Nephron (organoid): Measurements from ENCODE around the gene YPEL4.

Source experiments
- H3K27ac Mint-ChIP-seq, 3 experiments: 2 replicates each; pipeline ENCODE4 v1.8.0; 2020; ENCODE audit warnings: mixed read lengths in 3 of 3, mild to moderate bottlenecking in 2 of 3, moderate library complexity in 1 of 3
- H3K27me3 Mint-ChIP-seq: 2 replicates; pipeline ENCODE4 v1.8.0; 2021; ENCODE audit warnings: low read depth, mild to moderate bottlenecking, moderate library complexity, mixed read lengths
- H3K36me3 Mint-ChIP-seq: 2 replicates; pipeline ENCODE4 v1.8.0; 2020; ENCODE audit warnings: low read depth, mixed read lengths
- H3K4me1 Mint-ChIP-seq: 2 replicates; pipeline ENCODE4 v1.8.0; 2020; ENCODE audit warnings: mixed read lengths
- H3K4me3 Mint-ChIP-seq, 3 experiments: 2 replicates each; pipeline ENCODE4 v1.8.0; 2020; ENCODE audit warnings: mild to moderate bottlenecking in 3 of 3, mixed read lengths in 3 of 3, moderate library complexity in 2 of 3
- H3K9me3 Mint-ChIP-seq: 2 replicates; pipeline ENCODE4 v1.8.0; 2020; ENCODE audit warnings: mixed read lengths
- CTCF ChIP-seq, 3 experiments: fragments of 200-600 bp; sonication (generic); IDR thresholded peaks; one replicate each; pipeline ENCODE4 v1.5.0; 2021; ENCODE audit warnings: antibody characterized with exemption in 3 of 3; ENCODE audit not compliant: unreplicated experiment in 3 of 3

YPEL4 gene

GRCh38 chr11:57675176-57675941 lies 25.6 kb upstream of the YPEL4 start:
- H3K27me3 Mint-ChIP-seq, result no peaks in the 10 kb centered on the region
- peaks cover 36% of the 10 kb centered on the region for H3K4me1 Mint-ChIP-seq
- no peak overlapping the region for H3K27ac Mint-ChIP-seq
- H3K9me3 Mint-ChIP-seq, result no peaks in the 10 kb centered on the region
- TF ChIP-seq CTCF (IDR thresholded peaks at IDR 0.05; ENCODE audit: unreplicated experiment in 3 of 3), result no peak
- peaks cover 49% of the 10 kb centered on the region for H3K36me3 Mint-ChIP-seq
- no peak overlapping the region for H3K4me3 Mint-ChIP-seq

- Mint-ChIP-seq H3K4me3 (no peak overlapping the region), H3K36me3 (peaks cover 49% of the 10 kb centered on the region), H3K4me1 (peaks cover 42% of the 10 kb centered on the region), H3K27ac (peak overlapping the region in 2 of 3 experiments; percentile 11 to 30), H3K27me3 (no peaks in the 10 kb centered on the region), H3K9me3 (no peaks in the 10 kb centered on the region)
- TF ChIP-seq CTCF (IDR thresholded peaks at IDR 0.05; ENCODE audit: unreplicated experiment in 3 of 3), result no peak
These were observed 24.5 kb upstream of the YPEL4 start for GRCh38 chr11:57674251-57674650.

GRCh38 chr11:57668434-57668782 lies 18.7 kb upstream of the YPEL4 start:
- Mint-ChIP-seq H3K27me3 (no peaks in the 10 kb centered on the region), H3K4me3 (peak overlapping the region; percentile 88 to 100 (median 91)), H3K4me1 (peaks cover 42% of the 10 kb centered on the region), H3K9me3 (no peaks in the 10 kb centered on the region), H3K27ac (peak overlapping the region; percentile 99 to 100 (median 100)), H3K36me3 (peaks cover 18% of the 10 kb centered on the region)
- no peak for TF ChIP-seq CTCF (IDR thresholded peaks at IDR 0.05; ENCODE audit: unreplicated experiment in 3 of 3)

- no peaks in the 10 kb centered on the region for H3K27me3 Mint-ChIP-seq
- peak within 1 kb of the TSS; percentile 99 to 100 (median 100) for H3K27ac Mint-ChIP-seq
- H3K9me3 Mint-ChIP-seq, result no peaks in the 10 kb centered on the region
- H3K4me3 Mint-ChIP-seq, result peak within 1 kb of the TSS; percentile 88 to 100 (median 91)
- H3K36me3 Mint-ChIP-seq, result peaks cover 12% of the 10 kb centered on the region
- peaks cover 37% of the 10 kb centered on the region for H3K4me1 Mint-ChIP-seq
- TF ChIP-seq CTCF (IDR thresholded peaks at IDR 0.05; ENCODE audit: unreplicated experiment in 3 of 3), result peak; percentile 29 to 52 (median 38)
These were observed 18.2 kb upstream of the YPEL4 start, which contains the start of gene ZDHHC5 for GRCh38 chr11:57667736-57668433. ZDHHC5 (plus strand) TSS chr11:57668114; CDS start chr11:57673091, 4,977 bp downstream.

- Mint-ChIP-seq H3K9me3 (no peaks in the 10 kb centered on the region), H3K4me1 (peaks cover 31% of the 10 kb centered on the region), H3K4me3 (peak overlapping the region; percentile 88 to 100 (median 91)), H3K27ac (peak overlapping the region; percentile 99 to 100 (median 100)), H3K36me3 (peaks cover 11% of the 10 kb centered on the region), H3K27me3 (no peaks in the 10 kb centered on the region)
- no peak for TF ChIP-seq CTCF (IDR thresholded peaks at IDR 0.05; ENCODE audit: unreplicated experiment in 3 of 3)
These were observed 17.5 kb upstream of the YPEL4 start for GRCh38 chr11:57667117-57667735.
